RWPE2 (cell line): ENCODE measurements around the gene AMIGO3.

ENCODE experiments used
- ATAC-seq: fragments of 200-7000 bp; cut with Tn5 transposase; 3 replicates; pipeline ENCODE4 v1.9.1; 2021; ENCODE audit warnings: low read depth
- DNase-seq: peaks from one replicate; pipeline ENCODE4 v3.0.0-alpha.2; 2020; ENCODE audit warnings: low spot score
- H3K27ac ChIP-seq: fragments of 450-650 bp; 2 replicates; pipeline ENCODE4 v1.5.1; 2017; ENCODE audit warnings: mild to moderate bottlenecking; ENCODE audit not compliant: poor library complexity, severe bottlenecking
- H3K27me3 ChIP-seq: fragments of 250-450 bp; sonication (Bioruptor Pico); 2 replicates; pipeline ENCODE4 v1.5.1; 2021; ENCODE audit warnings: mild to moderate bottlenecking, moderate library complexity; ENCODE audit not compliant: insufficient read depth, poor library complexity, severe bottlenecking
- H3K36me3 ChIP-seq: fragments of 250-450 bp; sonication (Bioruptor Pico); 2 replicates; pipeline ENCODE4 v1.5.1; 2020; ENCODE audit warnings: low read depth, mild to moderate bottlenecking, moderate library complexity
- H3K4me1 ChIP-seq: fragments of 250-450 bp; sonication (Bioruptor Pico); 2 replicates; pipeline ENCODE4 v1.5.1; 2021; ENCODE audit warnings: mild to moderate bottlenecking, moderate library complexity; ENCODE audit not compliant: insufficient read depth, poor library complexity, severe bottlenecking
- H3K4me3 ChIP-seq: fragments of 250-450 bp; sonication (Bioruptor Pico); 2 replicates; pipeline ENCODE4 v1.5.1; 2021; ENCODE audit warnings: mild to moderate bottlenecking, moderate library complexity; ENCODE audit not compliant: severe bottlenecking
- H3K9me3 ChIP-seq: fragments of 250-450 bp; sonication (Bioruptor Pico); 2 replicates; pipeline ENCODE4 v1.5.1; 2021; ENCODE audit warnings: mild to moderate bottlenecking, moderate library complexity; ENCODE audit not compliant: severe bottlenecking
- TF ChIP-seq, protein P1 (sequence below): fragments of 450-650 bp; IDR thresholded peaks from one replicate; pipeline ENCODE4 v1.5.1; 2017; ENCODE audit warnings: mild to moderate bottlenecking, moderate library complexity; ENCODE audit not compliant: poor library complexity, severe bottlenecking

The AMIGO3 gene

DNA sequence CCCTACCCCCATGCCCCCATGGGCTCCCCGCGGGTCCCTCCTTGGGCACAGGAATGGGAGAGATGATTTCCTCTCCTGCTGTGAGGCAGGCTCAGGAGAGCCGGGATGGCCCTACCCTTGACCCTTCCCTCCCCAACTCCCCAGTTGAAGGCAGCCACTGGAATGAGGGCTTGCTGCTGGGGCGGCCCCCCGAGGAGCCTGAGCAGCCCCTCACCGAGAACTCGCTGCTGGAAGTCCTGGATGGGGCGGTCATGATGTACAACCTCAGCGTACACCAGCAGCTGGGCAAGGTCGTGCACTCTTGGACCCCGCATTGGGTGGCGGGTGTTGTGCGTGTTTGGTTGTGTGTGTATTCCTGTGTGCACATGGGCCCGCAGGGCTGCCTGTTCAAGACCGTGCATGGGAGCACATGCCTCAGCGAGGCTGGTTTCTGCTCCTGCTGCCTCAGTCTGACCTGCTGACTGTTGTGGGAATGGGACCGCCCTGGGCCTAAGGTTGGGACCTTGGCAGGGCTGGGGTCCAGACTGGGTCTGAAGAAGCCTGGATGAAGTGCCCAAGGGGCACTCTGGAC lies 14.0 kb downstream of the AMIGO3 start:
- Histone ChIP-seq H3K27me3 (no peaks in the 10 kb centered on the region), H3K4me1 (no peaks in the 10 kb centered on the region), H3K36me3 (peaks cover 12% of the 10 kb centered on the region), H3K27ac (no peak overlapping the region), H3K9me3 (no peaks in the 10 kb centered on the region), H3K4me3 (no peak overlapping the region)
- TF ChIP-seq, protein P1, sequence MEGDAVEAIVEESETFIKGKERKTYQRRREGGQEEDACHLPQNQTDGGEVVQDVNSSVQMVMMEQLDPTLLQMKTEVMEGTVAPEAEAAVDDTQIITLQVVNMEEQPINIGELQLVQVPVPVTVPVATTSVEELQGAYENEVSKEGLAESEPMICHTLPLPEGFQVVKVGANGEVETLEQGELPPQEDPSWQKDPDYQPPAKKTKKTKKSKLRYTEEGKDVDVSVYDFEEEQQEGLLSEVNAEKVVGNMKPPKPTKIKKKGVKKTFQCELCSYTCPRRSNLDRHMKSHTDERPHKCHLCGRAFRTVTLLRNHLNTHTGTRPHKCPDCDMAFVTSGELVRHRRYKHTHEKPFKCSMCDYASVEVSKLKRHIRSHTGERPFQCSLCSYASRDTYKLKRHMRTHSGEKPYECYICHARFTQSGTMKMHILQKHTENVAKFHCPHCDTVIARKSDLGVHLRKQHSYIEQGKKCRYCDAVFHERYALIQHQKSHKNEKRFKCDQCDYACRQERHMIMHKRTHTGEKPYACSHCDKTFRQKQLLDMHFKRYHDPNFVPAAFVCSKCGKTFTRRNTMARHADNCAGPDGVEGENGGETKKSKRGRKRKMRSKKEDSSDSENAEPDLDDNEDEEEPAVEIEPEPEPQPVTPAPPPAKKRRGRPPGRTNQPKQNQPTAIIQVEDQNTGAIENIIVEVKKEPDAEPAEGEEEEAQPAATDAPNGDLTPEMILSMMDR, result no peak
- DNase-seq (no peak), ATAC-seq (no peak)

DNA sequence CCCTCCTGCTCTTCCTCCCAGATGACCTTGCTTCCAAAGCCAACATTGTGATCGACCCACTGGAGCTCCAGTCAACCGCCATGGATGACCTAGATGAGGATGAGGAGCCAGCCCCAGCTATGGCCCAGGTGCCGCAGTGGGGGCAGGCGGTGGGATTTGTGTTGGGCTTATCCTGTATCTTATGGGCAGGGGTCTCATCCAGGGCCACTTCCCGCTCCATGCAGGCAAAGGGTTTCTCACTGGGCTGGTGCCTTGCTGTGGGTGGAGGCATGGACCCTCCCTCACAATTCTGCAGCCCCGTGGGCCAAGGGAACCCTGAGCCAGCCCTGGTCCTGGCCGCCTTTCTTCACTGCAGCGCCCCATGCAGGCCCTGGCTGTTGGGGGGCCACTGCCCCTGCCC lies 14.9 kb downstream of the AMIGO3 start:
- H3K9me3 ChIP-seq, result no peaks in the 10 kb centered on the region
- H3K27ac ChIP-seq, result no peak overlapping the region
- H3K4me3 ChIP-seq, result no peak overlapping the region
- ATAC-seq (no peak), DNase-seq (no peak)
- H3K27me3 ChIP-seq, result no peaks in the 10 kb centered on the region
- TF ChIP-seq, protein P1, result no peak
- H3K4me1 ChIP-seq, result no peaks in the 10 kb centered on the region
- H3K36me3 ChIP-seq, result peaks cover 12% of the 10 kb centered on the region

DNA sequence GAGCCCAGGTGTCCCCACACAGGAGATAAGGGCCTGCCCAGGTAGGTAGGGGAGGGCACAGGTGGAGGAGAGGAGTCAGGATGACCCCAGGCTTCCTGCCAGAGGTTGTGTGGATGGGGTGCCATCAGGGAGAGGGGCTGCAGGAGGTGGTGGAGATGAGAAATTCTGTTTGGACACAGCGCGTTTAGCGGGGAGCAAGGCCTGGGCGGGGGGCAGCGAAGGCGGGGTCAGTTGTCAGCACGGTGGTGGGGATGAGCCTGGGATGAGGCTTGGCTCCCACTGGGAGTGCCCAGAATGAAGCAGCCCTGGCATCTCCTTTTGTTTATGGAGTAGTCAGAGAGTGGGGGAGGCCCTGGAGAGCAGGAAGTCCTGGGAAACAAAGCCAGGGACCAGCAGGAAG lies 15.5 kb downstream of the AMIGO3 start:
- Histone ChIP-seq H3K36me3 (peaks cover 12% of the 10 kb centered on the region), H3K27me3 (no peaks in the 10 kb centered on the region), H3K4me3 (no peak overlapping the region), H3K27ac (no peak overlapping the region), H3K9me3 (no peaks in the 10 kb centered on the region), H3K4me1 (no peaks in the 10 kb centered on the region)
- TF ChIP-seq, protein P1, result no peak
- no peak for DNase-seq
- ATAC-seq, result no peak

DNA sequence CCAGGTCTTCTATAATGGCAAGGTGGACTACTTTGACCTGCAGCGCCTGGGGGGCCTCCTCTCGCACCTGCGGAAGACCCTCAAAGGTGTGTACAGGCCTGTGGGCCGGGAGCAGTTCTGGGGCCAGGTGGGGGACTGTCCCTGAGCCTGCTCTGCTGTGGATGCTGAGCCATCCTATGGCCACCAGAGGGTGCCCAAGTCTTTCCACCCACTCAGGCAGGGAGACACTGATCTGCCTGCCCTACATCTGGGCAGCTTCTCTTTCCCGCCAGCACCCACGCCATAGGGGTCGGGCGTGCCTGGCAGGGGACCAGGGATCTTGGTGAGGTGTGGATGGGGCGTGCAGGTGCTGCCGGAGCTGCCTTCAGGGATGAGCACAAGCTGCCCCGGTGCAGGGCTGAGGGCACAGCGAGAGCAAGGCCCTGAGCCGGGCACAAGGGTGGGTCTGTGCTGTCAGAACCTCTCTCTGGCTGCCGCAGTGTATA lies 16.0 kb downstream of the AMIGO3 start:
- H3K27ac ChIP-seq, result no peak overlapping the region
- TF ChIP-seq, protein P1, result peak; percentile 81
- no peaks in the 10 kb centered on the region for H3K9me3 ChIP-seq
- H3K27me3 ChIP-seq, result no peaks in the 10 kb centered on the region
- no peaks in the 10 kb centered on the region for H3K4me1 ChIP-seq
- H3K36me3 ChIP-seq, result peaks cover 12% of the 10 kb centered on the region
- ATAC-seq (peak; percentile 83), DNase-seq (no peak)
- H3K4me3 ChIP-seq, result no peak overlapping the region

DNA sequence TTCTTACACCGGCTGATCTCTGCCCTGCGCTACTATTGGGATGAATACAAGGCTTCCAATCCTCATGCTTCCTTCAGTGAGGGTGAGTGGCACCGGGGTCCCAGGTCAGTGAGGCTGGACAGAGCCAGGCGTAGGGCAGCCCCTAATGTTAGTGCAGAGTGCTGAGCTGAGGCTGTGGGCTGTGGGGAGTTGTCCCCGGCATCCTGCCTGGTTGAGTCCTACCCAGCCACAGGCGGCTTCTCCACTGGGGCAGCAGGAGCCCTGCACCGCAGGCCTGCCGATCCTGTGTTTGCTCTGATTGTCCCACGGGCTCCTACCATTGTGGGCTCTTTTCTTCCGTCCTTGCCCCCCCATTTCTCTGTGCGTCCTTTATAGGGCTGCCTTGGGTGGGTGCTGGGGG lies 16.8 kb downstream of the AMIGO3 start:
- Histone ChIP-seq H3K27ac (no peak overlapping the region), H3K9me3 (no peaks in the 10 kb centered on the region), H3K4me1 (no peaks in the 10 kb centered on the region), H3K27me3 (no peaks in the 10 kb centered on the region), H3K36me3 (peaks cover 12% of the 10 kb centered on the region), H3K4me3 (no peak overlapping the region)
- DNase-seq (no peak), ATAC-seq (no peak)
- TF ChIP-seq, protein P1, result no peak
